Stimulated activated CD8-positive, alpha-beta memory T cell treated with anti-CD3 and anti-CD28 coated beads, Interleukin-15, amount 100 ng/mL, for 48 hours (primary cell): ENCODE results near the gene RYK.
"Not testable (repeated sequence)": the region's sequence is repeated elsewhere in the genome, so short reads cannot be mapped to it uniquely, and the experiment has no call there.

Source experiments
- DNase-seq, 2 donors: peaks; one replicate each; pipeline ENCODE4 v3.0.0-alpha.2; 2020; ENCODE audit warnings: low read depth in 2 of 2

Gene RYK

GRCh38 chr3:134216851-134217250 lies 33.8 kb downstream of the RYK start:
- no peak for DNase-seq

GRCh38 chr3:134216191-134216764 lies 34.4 kb downstream of the RYK start:
- no peak for DNase-seq

- no peak for DNase-seq
Observed at GRCh38 chr3:134214239-134214638, 36.4 kb downstream of the RYK start.

GRCh38 chr3:134212967-134213665 lies 37.5 kb downstream of the RYK start:
- peak; percentile 64 to 69 for DNase-seq

GRCh38 chr3:134211797-134212196 lies 38.9 kb downstream of the RYK start:
- no peak for DNase-seq

GRCh38 chr3:134205451-134205850 lies 45.2 kb downstream of the RYK start:
- no peak for DNase-seq

- no peak for DNase-seq
Observed at GRCh38 chr3:134201201-134202130, 49.2 kb downstream of the RYK start.

- DNase-seq = not testable (repeated sequence)
Observed at GRCh38 chr3:134199880-134200279, 50.8 kb downstream of the RYK start.

- no peak for DNase-seq
Observed at GRCh38 chr3:134199240-134199639, 51.4 kb downstream of the RYK start.

- no peak for DNase-seq
Observed at GRCh38 chr3:134198414-134198813, 52.2 kb downstream of the RYK start.

GRCh38 chr3:134197681-134198261 lies 52.9 kb downstream of the RYK start:
- DNase-seq = no peak

GRCh38 chr3:134194247-134194646 lies 56.4 kb downstream of the RYK start:
- no peak for DNase-seq

- no peak for DNase-seq
Observed at GRCh38 chr3:134190250-134190649, 60.4 kb downstream of the RYK start.

- DNase-seq = no peak
Observed at GRCh38 chr3:134189849-134190248, 60.8 kb downstream of the RYK start.

- DNase-seq = no peak
Observed at GRCh38 chr3:134186391-134186790, 64.3 kb downstream of the RYK start.

GRCh38 chr3:134180761-134181160 lies 69.9 kb downstream of the RYK start:
- no peak for DNase-seq

- no peak for DNase-seq
Observed at GRCh38 chr3:134179508-134179907, 71.2 kb downstream of the RYK start.

- no peak for DNase-seq
Observed at GRCh38 chr3:134163096-134163495, 87.6 kb downstream of the RYK start.

- no peak for DNase-seq
Observed at GRCh38 chr3:134161898-134162615, 88.6 kb downstream of the RYK start.

- DNase-seq = no peak
Observed at GRCh38 chr3:134155446-134155845, 95.2 kb downstream of the RYK start.

GRCh38 chr3:134153761-134154160 lies 96.9 kb downstream of the RYK start:
- DNase-seq = no peak

- no peak for DNase-seq
Observed at GRCh38 chr3:134150476-134150875, 100.2 kb downstream of the RYK start.
